Gastroesophageal sphincter (tissue), 3 donors: ENCODE data around the gene CCDC88C.

ENCODE experiments used
- EP300 ChIP-seq: sonication (generic); formaldehyde crosslinking; IDR thresholded peaks from one replicate; pipeline ENCODE4 v1.6.1; 2017; ENCODE audit warnings: antibody characterized with exemption, mild to moderate bottlenecking
- POLR2A ChIP-seq, 2 donors: fragments of 450-650 bp; IDR thresholded peaks; one replicate each; pipeline ENCODE4 v1.6.1; 2017; ENCODE audit warnings: antibody characterized with exemption in 2 of 2, mild to moderate bottlenecking in 2 of 2, moderate library complexity in 1 of 2
- POLR2AphosphoS5 ChIP-seq: sonication (generic); formaldehyde crosslinking; IDR thresholded peaks from one replicate; pipeline ENCODE4 v1.6.1; 2017; ENCODE audit warnings: antibody characterized with exemption
- TF ChIP-seq, protein P1 (sequence below), 4 experiments: fragments of 200-600 bp in 2 of 4; fragments of 450-650 bp in 2 of 4; sonication (generic) in 1 of 4; IDR thresholded peaks; one replicate each; pipeline ENCODE4 v1.5.1; 2017 to 2019; ENCODE audit warnings: antibody characterized with exemption in 4 of 4, mild to moderate bottlenecking in 2 of 4, moderate library complexity in 2 of 4

GRCh38 chr14:91292491-91292890 is 125.1 kb downstream of the CCDC88C start:
- no peak for TF ChIP-seq POLR2A (IDR thresholded peaks at IDR 0.05)
- TF ChIP-seq EP300: no peak
- no peak for TF ChIP-seq POLR2AphosphoS5
- TF ChIP-seq, protein P1, sequence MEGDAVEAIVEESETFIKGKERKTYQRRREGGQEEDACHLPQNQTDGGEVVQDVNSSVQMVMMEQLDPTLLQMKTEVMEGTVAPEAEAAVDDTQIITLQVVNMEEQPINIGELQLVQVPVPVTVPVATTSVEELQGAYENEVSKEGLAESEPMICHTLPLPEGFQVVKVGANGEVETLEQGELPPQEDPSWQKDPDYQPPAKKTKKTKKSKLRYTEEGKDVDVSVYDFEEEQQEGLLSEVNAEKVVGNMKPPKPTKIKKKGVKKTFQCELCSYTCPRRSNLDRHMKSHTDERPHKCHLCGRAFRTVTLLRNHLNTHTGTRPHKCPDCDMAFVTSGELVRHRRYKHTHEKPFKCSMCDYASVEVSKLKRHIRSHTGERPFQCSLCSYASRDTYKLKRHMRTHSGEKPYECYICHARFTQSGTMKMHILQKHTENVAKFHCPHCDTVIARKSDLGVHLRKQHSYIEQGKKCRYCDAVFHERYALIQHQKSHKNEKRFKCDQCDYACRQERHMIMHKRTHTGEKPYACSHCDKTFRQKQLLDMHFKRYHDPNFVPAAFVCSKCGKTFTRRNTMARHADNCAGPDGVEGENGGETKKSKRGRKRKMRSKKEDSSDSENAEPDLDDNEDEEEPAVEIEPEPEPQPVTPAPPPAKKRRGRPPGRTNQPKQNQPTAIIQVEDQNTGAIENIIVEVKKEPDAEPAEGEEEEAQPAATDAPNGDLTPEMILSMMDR (IDR thresholded peaks at IDR 0.05): no peak
